GM12891 (cell line): Measurements from ENCODE around the gene DSEL. TPM values are rescaled to one million over a fixed set of nuclear protein-coding genes. Genes with fewer than 3 reads are reported as not detected.

Experiments used
- DNase-seq: peaks from one replicate; pipeline ENCODE4 v3.0.0; 2011; ENCODE audit warnings: low spot score; ENCODE audit not compliant: insufficient read length
- FAIRE-seq: peaks from 2 replicates; lab custom pipeline; 2011; peaks lifted over from hg19 to GRCh38; lab: Jason Lieb, UNC
- PAX5 ChIP-seq: IDR thresholded peaks from 2 replicates; pipeline ENCODE4 v1.6.1; 2011; ENCODE audit warnings: low read length, moderate library complexity, mild to moderate bottlenecking; ENCODE audit not compliant: insufficient read depth, severe bottlenecking
- POLR2A ChIP-seq: IDR thresholded peaks from 2 replicates; pipeline ENCODE4 v1.6.1; 2011; ENCODE audit warnings: low read depth, low read length, control low read depth
- POLR2AphosphoS5 ChIP-seq: IDR thresholded peaks from 2 replicates; pipeline ENCODE4 v1.6.1; 2011; ENCODE audit warnings: low read depth, low read length, control low read depth
- POU2F2 ChIP-seq: IDR thresholded peaks from 2 replicates; pipeline ENCODE4 v1.6.1; 2011; ENCODE audit warnings: low read depth, mild to moderate bottlenecking, control low read depth, low read length, moderate library complexity
- SPI1 ChIP-seq: IDR thresholded peaks from 2 replicates; pipeline ENCODE4 v1.6.1; 2011; ENCODE audit warnings: low read depth, low read length, control low read depth
- TAF1 ChIP-seq: IDR thresholded peaks from 2 replicates; pipeline ENCODE4 v1.6.1; 2011; ENCODE audit warnings: low read depth, low read length, control low read depth
- polyA plus RNA-seq: library from polyadenylated mRNA; unstranded; fragments of >200 nt; gene quantifications from one replicate; pipeline ENCODE4 v1.2.1, GENCODE V29; 2012; ENCODE audit warnings: low read depth, missing spikeins, inconsistent platforms; ENCODE audit not compliant: missing spikeins

Gene DSEL
- not detected for polyA plus RNA-seq

DNA sequence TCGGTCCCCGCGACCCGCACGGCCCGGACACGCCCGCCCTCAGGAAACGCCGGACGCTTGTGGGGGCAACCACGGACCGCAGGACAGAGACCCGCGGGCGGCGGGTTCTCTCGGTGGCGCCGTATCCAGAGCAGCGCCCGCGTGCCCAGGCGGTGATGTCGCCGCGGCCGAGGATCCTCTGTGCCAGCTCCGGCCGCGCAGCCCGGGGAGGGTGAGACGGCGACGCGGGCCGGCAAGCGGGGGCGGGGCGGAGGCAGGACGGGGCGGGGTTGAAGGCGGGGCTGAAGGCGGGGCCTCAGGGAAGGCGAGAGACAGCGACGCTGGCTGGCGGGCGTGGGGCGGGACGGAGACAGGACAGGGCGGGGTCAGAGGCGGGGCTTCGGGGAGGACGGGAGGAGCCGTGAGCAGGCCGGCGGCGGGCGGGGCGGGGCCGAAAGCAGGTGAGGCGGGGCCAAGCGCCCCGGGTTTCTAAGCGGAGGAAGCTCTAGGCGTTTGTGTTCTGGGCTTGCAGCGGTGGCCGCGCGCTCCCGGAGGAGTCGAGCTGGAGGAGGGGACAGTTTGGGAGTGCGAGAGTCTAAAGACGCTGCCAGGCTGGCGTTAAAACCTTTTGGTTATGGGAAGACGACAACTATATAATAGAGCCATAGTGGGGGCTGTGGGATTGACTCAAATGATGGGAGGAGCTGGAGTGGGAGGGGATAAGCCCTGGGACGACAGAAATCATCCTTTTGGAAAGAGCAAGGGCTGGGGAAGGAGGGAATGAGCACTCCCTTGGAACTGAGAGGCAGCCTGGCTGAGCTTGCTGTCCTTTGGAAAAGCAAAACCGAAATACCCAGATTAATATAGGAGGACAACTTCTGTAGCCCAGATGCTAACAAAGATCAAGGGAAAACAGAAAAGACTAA is at the start of gene DSEL:
Gene DSEL, minus strand, starts transcription at position 182 of the 905 bp plus-strand sequence. CDS start 2,112 bp downstream, outside the sequence.
- DNase-seq: peak; percentile 92
- no peak for TF ChIP-seq PAX5
- TF ChIP-seq POLR2AphosphoS5: no peak
- no peak for TF ChIP-seq POU2F2
- TF ChIP-seq TAF1: no peak
- no peak for TF ChIP-seq SPI1
- TF ChIP-seq POLR2A: no peak
- peak; percentile 82 for FAIRE-seq

DNA sequence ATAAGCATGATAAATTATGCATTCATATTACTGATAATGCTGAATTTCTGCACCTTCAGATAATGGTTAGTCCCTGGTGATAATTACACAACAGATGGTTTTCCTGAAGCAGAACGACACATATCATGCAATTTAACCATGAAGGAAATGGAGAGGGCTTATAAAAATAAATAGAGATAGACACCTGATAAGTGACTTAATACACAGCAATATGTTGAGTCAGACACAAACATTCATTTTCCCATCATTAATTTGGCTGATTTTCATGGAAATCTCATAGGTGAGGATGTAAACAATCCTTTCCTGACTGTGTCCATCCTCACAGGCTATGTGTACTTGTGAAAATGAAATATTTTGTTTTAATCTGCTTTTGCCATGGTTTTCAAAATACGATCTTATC is 36.9 kb upstream of the DSEL start:
- TF ChIP-seq POU2F2 (no peak), TAF1 (no peak), POLR2AphosphoS5 (no peak), POLR2A (no peak), PAX5 (no peak), SPI1 (no peak)
- DNase-seq (no peak), FAIRE-seq (no peak)

DNA sequence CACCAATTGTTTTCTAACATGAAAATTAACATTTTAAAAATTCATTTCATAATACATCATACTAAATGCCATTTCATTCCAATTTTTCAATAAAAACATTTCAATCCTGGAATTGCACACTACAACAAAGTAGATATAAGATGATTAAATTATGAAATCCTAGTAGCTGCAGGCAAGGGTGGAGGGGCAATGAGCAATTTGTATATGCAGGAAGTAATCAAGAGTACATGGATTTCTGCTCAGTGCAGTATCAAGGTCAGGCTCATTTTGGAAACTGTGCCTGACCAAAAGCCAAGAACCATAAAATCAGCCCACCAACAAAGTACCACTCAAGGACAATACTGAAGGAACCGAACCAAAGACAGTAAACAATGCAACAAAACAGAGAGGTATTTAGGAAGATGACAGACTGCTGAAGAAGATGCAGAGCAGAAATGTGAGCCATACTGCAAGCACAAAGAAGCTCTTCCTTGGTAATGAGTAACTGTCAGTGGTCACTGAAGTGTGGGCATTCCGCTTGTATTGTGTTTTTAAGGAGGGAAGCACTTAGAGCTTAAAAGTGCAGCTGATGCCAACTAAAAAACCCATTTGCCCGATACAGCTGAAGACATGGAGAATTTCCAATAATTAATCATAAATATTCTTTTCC is 34.5 kb upstream of the DSEL start:
- TF ChIP-seq POLR2AphosphoS5: no peak
- no peak for TF ChIP-seq PAX5
- TF ChIP-seq SPI1: no peak
- TF ChIP-seq POU2F2: no peak
- FAIRE-seq (no peak), DNase-seq (no peak)

DNA sequence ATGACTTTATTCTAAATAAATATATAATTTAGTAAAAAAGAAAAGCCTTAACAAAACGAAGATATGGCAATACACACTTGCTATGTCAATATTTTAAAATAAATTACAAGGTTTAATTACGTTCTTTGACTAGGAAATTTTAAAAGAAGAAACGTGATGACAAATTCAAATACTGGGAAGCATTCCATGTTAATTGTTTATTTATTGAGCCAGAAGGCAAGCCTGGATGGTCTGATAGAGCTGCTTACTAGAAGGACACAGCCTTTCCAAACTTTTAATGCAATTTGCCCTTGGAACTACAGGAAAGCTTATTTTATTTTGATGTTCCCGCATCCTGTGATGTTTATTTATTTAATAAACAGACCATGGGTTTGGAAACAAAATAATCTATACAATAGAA is 33.4 kb upstream of the DSEL start:
- FAIRE-seq (no peak), DNase-seq (no peak)
- TF ChIP-seq POLR2A (no peak), POLR2AphosphoS5 (no peak), POU2F2 (no peak), TAF1 (no peak), PAX5 (no peak), SPI1 (no peak)

DNA sequence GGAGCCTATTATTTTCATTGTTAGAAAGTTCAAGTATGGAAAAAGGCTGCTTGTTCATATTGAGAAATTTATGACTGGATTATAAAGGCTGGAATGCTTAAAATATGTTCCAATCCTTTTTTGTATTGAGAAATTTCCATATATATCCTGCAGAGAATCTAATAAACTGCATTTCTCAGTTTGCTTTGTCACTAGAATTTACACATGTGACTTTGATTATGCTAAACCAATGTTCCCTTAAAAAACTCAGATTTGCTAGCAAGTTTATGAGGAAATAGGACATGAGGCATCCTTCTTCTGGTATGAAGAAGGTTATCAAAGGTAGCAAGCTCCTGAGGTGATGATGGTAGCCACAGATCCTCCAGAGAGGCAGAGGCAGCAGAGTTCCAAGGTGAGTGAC is 29.2 kb upstream of the DSEL start:
- no peak for FAIRE-seq
- TF ChIP-seq POU2F2: no peak
- no peak for TF ChIP-seq TAF1
- TF ChIP-seq PAX5: no peak
- TF ChIP-seq SPI1: no peak
- TF ChIP-seq POLR2A: no peak
- TF ChIP-seq POLR2AphosphoS5: no peak
- no peak for DNase-seq

DNA sequence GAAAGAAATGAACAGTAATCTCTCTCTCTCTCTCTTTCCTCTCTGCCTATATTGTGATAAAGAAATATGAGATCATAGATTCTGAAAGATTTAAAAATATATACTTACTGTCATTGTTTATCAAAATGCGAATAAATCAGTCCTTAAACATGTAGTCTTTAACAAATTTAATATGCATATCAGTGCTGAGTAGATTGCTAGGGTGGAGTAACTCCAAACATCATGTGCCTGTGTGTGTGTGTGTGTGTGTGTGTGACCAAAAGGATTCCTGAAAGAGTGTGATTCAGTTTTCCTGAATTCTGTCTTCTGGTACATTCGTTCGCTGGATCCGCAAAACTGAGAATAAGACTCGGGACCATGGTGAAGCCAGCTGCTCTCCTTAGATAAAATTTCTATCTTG is 24.0 kb upstream of the DSEL start:
- no peak for TF ChIP-seq PAX5
- TF ChIP-seq POU2F2: no peak
- TF ChIP-seq SPI1: no peak
- no peak for TF ChIP-seq POLR2A
- no peak for TF ChIP-seq POLR2AphosphoS5
- no peak for TF ChIP-seq TAF1
- DNase-seq (no peak), FAIRE-seq (no peak)

DNA sequence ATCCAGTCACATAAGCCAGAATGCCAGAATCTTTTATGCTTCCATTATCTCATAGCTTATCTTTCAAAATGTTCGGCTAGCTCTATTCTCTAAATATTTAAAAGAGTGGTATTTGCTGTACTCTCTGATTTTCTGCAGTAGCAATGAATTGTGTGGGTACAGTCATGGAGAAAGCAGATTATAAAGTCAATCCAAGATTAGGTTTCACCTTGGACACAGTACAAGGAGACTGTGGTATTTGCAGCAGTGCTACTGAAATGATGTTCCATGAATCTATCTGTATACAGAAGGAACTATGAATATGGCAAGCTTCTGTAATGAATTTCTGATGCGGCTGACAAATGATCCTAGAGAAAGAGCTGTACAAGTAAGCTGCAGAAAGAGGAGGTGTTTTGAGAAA is 15.4 kb upstream of the DSEL start:
- FAIRE-seq: no peak
- TF ChIP-seq TAF1 (no peak), POLR2AphosphoS5 (no peak)

DNA sequence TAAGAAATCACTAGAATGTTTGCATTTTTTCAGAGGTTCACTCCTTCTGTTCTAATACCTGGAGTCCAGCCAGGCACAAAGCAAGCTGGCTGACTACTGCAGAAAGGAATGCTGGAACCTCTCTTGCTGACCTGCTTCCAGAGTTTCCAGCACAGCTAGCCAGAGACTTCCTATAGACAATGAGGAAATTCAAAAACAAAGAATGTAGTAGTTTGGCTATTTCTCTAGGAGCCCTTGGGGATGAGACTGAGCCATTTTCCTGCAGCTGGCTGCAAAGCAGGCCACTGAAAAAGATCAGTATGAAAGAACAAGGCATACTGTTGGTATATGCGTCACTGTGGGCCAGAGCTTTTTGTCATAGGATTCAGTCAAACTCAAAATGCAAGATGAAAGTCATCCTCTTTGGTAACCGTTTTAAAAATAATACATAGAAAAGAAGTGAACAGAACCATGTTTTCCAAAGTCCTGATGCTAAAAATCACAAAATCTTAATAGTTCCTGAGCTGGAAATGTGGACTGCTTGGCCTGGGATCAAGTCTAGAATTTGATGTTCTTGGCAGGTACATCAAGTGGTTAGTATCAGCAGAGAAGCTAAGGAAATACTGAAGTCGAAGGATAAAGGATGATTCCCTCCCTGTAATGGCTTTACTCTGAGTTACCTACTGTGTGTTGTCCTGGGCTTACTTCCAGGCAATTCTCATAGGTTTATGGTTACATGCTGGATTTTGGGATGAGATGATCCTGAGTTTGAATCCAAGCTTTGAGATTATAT is 9.0 kb upstream of the DSEL start:
- DNase-seq (no peak), FAIRE-seq (no peak)

More for the DNA sequence above, 15.4 kb upstream of the DSEL start:
- no peak for DNase-seq

DNA sequence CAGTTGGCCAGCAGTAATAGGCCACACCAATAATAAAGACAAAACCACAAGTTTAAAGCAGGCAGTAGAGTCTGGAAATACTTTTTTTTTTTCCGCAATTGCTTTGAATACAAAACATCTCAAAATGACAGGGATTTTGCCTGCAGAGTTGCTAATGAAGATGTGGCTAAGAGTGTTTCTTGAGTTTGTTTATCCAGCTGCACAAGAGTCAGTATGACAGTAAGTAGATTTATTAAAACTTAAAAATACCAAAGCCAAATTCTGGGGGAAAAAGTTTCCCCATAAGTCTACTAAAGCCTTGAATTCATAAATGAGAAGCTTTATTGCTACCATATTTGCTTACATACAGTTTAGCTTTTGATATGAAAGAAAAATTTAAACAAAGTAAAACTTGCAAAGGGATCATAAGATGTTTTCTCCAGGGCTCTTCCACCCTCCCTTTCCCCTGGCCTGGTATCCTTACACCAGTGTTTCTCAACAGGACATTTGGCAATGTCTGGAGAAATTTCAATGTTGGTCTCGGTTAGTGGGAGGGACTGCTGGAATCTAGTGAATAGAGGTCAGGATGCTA is 3.9 kb upstream of the DSEL start:
- no peak for DNase-seq
- no peak for FAIRE-seq
- TF ChIP-seq TAF1 (no peak), POLR2AphosphoS5 (no peak), PAX5 (no peak), SPI1 (no peak), POU2F2 (no peak), POLR2A (no peak)

More for the DNA sequence above, 9.0 kb upstream of the DSEL start:
- TF ChIP-seq SPI1: no peak
- TF ChIP-seq POLR2AphosphoS5: no peak
- TF ChIP-seq TAF1: no peak
- no peak for TF ChIP-seq POU2F2
- no peak for TF ChIP-seq POLR2A
- TF ChIP-seq PAX5: no peak
